T-helper 2 cell (primary cell): ENCODE data around the gene EFCAB9.
"Not testable (repeated sequence)": the region's sequence is repeated elsewhere in the genome, so short reads cannot be mapped to it uniquely, and the experiment has no call there.

Source experiments
- DNase-seq, 5 experiments: peaks; one replicate each; pipeline versions ENCODE4 v3.0.0 to v3.0.0-alpha.2; 2012 to 2022
- total RNA-seq, 2 donors: gene quantifications; one replicate each; lab custom pipeline; 2026; lab: John Stamatoyannopoulos, UW

Gene EFCAB9
- 0 to 0.07 reads per million in 2 donors for total RNA-seq

- no peak for DNase-seq
Observed at GRCh38 chr5:172193872-172194271, at the start of gene EFCAB9. EFCAB9 (plus strand) TSS chr5:172194172; CDS start chr5:172194173, 1 bp downstream.

- DNase-seq: no peak
Observed at GRCh38 chr5:172144291-172144815, 49.6 kb upstream of the EFCAB9 start.

- DNase-seq: no peak
Observed at GRCh38 chr5:172144931-172145869, 48.8 kb upstream of the EFCAB9 start.

GRCh38 chr5:172145870-172146747, 47.9 kb upstream of the EFCAB9 start:
- no peak for DNase-seq

- DNase-seq: no peak
Observed at GRCh38 chr5:172146748-172147092, 47.3 kb upstream of the EFCAB9 start.

- DNase-seq: peak in 1 of 5 experiments; percentile 39
Observed at GRCh38 chr5:172147857-172148256, 46.1 kb upstream of the EFCAB9 start.

- DNase-seq: no peak
Observed at GRCh38 chr5:172148381-172148780, 45.6 kb upstream of the EFCAB9 start.

- no peak for DNase-seq
Observed at GRCh38 chr5:172149073-172149472, 44.9 kb upstream of the EFCAB9 start.

- DNase-seq: not testable (repeated sequence)
Observed at GRCh38 chr5:172149481-172149880, 44.5 kb upstream of the EFCAB9 start.

GRCh38 chr5:172150514-172151425, 43.2 kb upstream of the EFCAB9 start:
- DNase-seq: peak in 2 of 5 experiments; percentile 40 to 51

GRCh38 chr5:172151661-172152210, 42.2 kb upstream of the EFCAB9 start:
- DNase-seq: no peak

- no peak for DNase-seq
Observed at GRCh38 chr5:172153695-172154094, 40.3 kb upstream of the EFCAB9 start.

GRCh38 chr5:172155101-172155500, 38.9 kb upstream of the EFCAB9 start:
- not testable (repeated sequence) for DNase-seq

GRCh38 chr5:172156541-172156994, 37.4 kb upstream of the EFCAB9 start:
- no peak for DNase-seq

- DNase-seq: no peak
Observed at GRCh38 chr5:172159016-172159415, 35.0 kb upstream of the EFCAB9 start.

- no peak for DNase-seq
Observed at GRCh38 chr5:172160506-172160905, 33.5 kb upstream of the EFCAB9 start.

GRCh38 chr5:172162323-172162986, 31.5 kb upstream of the EFCAB9 start:
- DNase-seq: no peak

- no peak for DNase-seq
Observed at GRCh38 chr5:172162987-172163343, 31.0 kb upstream of the EFCAB9 start.

- DNase-seq: no peak
Observed at GRCh38 chr5:172163346-172163745, 30.6 kb upstream of the EFCAB9 start.

- no peak for DNase-seq
Observed at GRCh38 chr5:172164769-172165212, 29.2 kb upstream of the EFCAB9 start.

GRCh38 chr5:172165465-172165864, 28.5 kb upstream of the EFCAB9 start:
- no peak for DNase-seq
